Measurements from ENCODE around the gene ZNF462. TPM values are rescaled to one million over a fixed set of nuclear protein-coding genes. Genes with fewer than 3 reads are reported as not detected.

ZNF462 gene
- total and polyA plus RNA-seq, 9 donors = 5.8 to 87.6 (median 51.2) TPM

DNA sequence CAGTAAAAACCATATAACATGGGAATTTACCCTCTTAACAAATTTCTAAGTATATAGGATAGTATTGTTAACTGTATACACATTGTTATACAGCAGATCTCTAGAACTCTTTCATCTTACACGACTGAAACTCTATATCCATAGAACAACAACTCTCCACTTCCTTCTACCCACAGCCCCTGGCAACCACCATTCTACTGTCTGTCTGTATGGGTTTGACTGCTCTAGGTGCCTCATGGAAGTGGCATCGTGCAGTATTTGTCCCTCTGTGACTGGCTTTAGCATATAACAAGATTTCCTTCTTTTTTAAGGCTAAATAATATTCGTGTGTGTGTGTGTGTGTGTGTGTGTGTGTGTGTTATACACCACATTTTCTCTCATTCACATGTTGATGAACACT is 100.7 kb downstream of the ZNF462 start:
- intact Hi-C loops (cut with DNase I) = no loop called here
- H3K4me3 ChIP-seq = no peak overlapping the region
- TF ChIP-seq POLR2A (IDR thresholded peaks at IDR 0.05) = no peak
- TF ChIP-seq EP300 (IDR thresholded peaks at IDR 0.05) = no peak
- TF ChIP-seq, protein P1, sequence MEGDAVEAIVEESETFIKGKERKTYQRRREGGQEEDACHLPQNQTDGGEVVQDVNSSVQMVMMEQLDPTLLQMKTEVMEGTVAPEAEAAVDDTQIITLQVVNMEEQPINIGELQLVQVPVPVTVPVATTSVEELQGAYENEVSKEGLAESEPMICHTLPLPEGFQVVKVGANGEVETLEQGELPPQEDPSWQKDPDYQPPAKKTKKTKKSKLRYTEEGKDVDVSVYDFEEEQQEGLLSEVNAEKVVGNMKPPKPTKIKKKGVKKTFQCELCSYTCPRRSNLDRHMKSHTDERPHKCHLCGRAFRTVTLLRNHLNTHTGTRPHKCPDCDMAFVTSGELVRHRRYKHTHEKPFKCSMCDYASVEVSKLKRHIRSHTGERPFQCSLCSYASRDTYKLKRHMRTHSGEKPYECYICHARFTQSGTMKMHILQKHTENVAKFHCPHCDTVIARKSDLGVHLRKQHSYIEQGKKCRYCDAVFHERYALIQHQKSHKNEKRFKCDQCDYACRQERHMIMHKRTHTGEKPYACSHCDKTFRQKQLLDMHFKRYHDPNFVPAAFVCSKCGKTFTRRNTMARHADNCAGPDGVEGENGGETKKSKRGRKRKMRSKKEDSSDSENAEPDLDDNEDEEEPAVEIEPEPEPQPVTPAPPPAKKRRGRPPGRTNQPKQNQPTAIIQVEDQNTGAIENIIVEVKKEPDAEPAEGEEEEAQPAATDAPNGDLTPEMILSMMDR (IDR thresholded peaks at IDR 0.05) = no peak
- 78 to 83% (median 80%) methylated on average over 3 of the region's 3 CpGs for whole genome bisulfite sequencing, 3 donors
- no peaks in the 10 kb centered on the region for H3K4me1 ChIP-seq (ENCODE audit: insufficient read depth)
- no peaks in the 10 kb centered on the region for H3K36me3 ChIP-seq
- H3K27me3 ChIP-seq = no peaks in the 10 kb centered on the region
- H3K9me3 ChIP-seq = no peaks in the 10 kb centered on the region
- no peak overlapping the region for H3K27ac ChIP-seq
- DNase-seq = no peak

DNA sequence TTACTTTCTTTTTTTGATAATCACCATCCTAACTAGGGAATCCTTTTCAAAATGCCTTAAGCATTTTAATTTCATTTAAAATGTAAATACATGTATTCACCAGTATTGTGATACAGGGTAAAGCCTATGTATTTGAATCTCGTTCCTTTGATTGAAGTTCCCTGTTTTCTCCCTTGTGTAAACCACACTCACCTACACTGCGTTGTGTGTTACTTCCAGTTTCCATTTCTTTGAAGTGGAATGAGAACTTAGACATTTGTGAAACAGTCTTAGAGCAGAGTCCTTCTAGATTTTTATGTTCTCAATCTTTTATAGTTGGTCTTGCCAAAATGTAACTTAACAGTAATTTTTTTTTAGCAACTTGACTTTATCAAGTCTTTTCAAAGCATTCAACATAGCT is 101.4 kb downstream of the ZNF462 start:
- no peak overlapping the region for H3K27ac ChIP-seq
- no peaks in the 10 kb centered on the region for H3K9me3 ChIP-seq
- H3K27me3 ChIP-seq = no peaks in the 10 kb centered on the region
- 88 to 95% (median 94%) methylated on average over 2 of the region's 2 CpGs for WGBS, 3 donors
- TF ChIP-seq EP300 (IDR thresholded peaks at IDR 0.05) = no peak
- TF ChIP-seq, protein P1 (IDR thresholded peaks at IDR 0.05) = no peak
- TF ChIP-seq POLR2A (IDR thresholded peaks at IDR 0.05) = no peak
- no peak for DNase-seq
- no peak overlapping the region for H3K4me3 ChIP-seq
- H3K36me3 ChIP-seq = no peaks in the 10 kb centered on the region
- intact Hi-C loops (cut with DNase I) = no loop called here
- no peaks in the 10 kb centered on the region for H3K4me1 ChIP-seq (ENCODE audit: insufficient read depth)

DNA sequence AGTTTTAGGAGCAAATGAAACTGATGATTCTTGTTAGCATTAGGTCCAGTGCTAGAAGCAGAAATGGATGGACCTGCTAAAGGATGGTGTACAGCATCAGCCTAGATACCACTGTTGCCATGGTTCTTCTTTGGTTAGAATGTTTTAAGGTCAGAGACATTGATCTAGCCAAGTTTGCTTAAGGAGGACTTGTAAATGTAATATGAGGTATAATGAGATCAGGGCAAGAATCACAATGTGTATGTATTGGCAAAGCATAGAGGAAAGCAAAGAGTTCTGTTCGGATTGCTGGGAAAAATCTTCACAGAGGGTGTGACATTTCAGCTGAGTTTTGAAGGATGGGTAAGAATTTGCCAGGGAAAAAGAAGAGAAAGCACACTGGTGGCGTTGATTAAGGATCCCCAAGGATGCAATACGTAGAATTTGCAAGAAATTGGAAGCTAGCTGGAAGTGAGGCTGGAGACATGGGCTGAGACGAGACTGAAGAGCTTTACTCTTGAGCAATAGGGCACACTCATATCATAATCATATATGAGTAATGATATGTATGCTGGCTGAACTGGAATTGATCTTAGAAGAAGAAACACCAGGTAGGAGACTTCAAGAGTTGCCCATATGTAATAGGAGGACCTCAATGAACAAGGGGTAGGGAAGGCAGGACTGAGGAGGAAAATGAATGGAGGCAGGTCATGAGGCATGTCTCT is 102.0 kb downstream of the ZNF462 start:
- H3K4me1 ChIP-seq (ENCODE audit: insufficient read depth) = no peaks in the 10 kb centered on the region
- no peaks in the 10 kb centered on the region for H3K27me3 ChIP-seq
- TF ChIP-seq, protein P1 (IDR thresholded peaks at IDR 0.05) = no peak
- TF ChIP-seq POLR2A (IDR thresholded peaks at IDR 0.05) = no peak
- H3K36me3 ChIP-seq = no peaks in the 10 kb centered on the region
- WGBS, 3 donors = 95 to 99% (median 97%) methylated on average over 4 of the region's 4 CpGs
- H3K9me3 ChIP-seq = no peaks in the 10 kb centered on the region
- H3K4me3 ChIP-seq = no peak overlapping the region
- intact Hi-C loops (cut with DNase I) = no loop called here
- no peak overlapping the region for H3K27ac ChIP-seq
- no peak for DNase-seq

DNA sequence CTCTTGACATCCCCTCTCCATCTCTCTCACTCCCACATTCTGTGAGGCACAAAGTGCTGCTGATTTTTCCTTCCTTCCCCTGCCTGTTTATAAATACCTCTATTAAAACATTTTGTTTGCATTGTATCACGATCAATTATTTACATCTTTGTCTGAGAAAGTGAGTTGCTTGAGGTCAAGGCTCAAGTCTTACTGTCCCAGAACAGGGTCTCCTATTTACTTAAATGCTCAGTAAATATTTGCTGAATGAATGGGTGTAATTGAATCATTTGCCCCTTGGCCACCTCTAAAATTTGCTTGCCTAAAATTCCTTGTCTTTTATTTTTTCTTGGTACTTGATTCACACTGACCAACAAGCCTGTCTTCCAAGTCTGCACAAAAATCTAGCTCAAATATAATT is 103.5 kb downstream of the ZNF462 start:
- Histone ChIP-seq H3K9me3 (no peaks in the 10 kb centered on the region), H3K36me3 (no peaks in the 10 kb centered on the region), H3K27ac (no peak overlapping the region), H3K4me1 (ENCODE audit: insufficient read depth) (no peaks in the 10 kb centered on the region), H3K27me3 (no peaks in the 10 kb centered on the region), H3K4me3 (no peak overlapping the region)
- DNase-seq = no peak
- TF ChIP-seq, protein P1 (IDR thresholded peaks at IDR 0.05) = no peak
- TF ChIP-seq POLR2A (IDR thresholded peaks at IDR 0.05) (no peak), EP300 (IDR thresholded peaks at IDR 0.05) (no peak)
- 20 to 44% (median 28%) methylated on average over 1 of the region's 1 CpG for WGBS, 3 donors
- intact Hi-C loops (cut with DNase I) = no loop called here
